ELF-1 (cell line): ENCODE results near the gene NXPH2.

Experiments used
- DNase-seq: peaks from one replicate; pipeline ENCODE4 v3.0.0-alpha.2; 2016; ENCODE audit warnings: low read depth, low spot score

NXPH2 gene

GRCh38 chr2:138779781-138780445 lies at the start of gene NXPH2:
TSS of gene NXPH2 (minus strand) at chr2:138780390. CDS start at chr2:138780241, 149 bp downstream.
- peak; percentile 61 for DNase-seq

GRCh38 chr2:138829326-138829919 lies 49.2 kb upstream of the NXPH2 start:
- DNase-seq, result peak; percentile 67

DNA sequence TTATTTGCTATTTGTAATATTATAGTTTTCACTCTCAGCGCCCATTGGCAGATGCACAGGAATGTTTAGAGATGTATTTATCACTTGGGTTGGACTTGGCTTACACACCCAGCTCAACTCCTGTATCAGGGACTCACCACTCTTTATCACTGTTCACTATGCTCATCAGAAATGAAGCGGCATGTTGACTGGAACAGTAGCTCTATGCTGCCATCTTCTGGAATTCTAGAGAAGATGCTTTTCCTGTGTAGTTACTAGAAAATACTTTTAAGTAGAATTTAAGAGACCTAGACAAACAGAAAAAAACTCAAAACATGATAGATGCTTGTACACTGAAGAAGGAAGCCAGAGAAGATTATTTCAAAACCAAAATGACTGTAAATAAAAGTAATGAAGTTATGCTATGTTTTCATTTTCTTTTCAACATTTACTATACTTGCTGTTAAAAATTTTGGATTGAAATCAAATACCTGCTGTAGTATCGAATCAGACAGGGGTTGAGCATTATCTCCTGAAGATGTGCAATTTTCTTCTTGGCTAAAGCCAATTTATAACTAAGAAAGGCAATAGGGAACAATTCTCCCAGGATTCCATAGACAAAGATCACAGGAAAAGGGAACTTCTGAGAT lies 47.4 kb upstream of the NXPH2 start:
- no peak for DNase-seq

DNA sequence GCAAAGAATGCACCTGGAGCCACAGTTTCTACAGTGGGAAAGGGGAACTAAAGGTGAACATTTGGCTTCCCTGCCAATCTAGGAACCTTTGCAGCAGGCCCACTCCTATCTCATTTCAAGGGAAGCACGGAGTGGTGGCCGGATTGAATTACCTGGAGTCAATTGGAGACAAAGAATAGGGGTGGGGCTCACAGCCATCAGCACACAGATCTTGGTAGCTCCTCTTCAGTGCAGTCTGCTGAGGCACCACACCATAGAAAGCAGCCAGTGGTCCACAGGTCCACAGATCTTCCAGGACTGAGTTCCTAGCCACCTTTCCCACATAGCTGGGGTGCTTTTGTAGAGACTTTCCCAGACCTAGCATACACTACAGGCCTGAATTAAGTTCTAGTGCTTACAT lies 43.5 kb upstream of the NXPH2 start:
- peak; percentile 40 for DNase-seq

DNA sequence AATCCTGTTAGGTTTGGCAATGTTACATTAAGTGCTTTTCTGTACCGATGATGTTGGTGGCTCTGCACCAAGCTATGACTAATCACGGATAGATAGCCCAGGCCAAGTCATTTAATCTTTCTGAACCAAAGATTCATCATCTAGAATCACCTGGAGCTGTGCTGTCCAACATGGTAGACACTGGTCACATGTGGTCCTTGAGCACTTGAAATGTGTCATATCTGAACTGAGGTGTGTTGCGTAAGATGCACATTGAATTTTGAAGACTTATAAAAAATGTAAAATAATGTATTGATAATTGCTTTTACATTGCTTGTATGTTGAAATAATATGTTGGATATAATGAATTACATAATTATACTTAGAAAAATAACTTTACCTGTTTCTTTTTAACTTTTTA lies 39.8 kb upstream of the NXPH2 start:
- DNase-seq, result no peak

- peak; percentile 59 for DNase-seq
Measured at GRCh38 chr2:138818556-138818955, 38.4 kb upstream of the NXPH2 start.

- DNase-seq, result peak; percentile 17
Measured at GRCh38 chr2:138814123-138814898, 34.1 kb upstream of the NXPH2 start.

DNA sequence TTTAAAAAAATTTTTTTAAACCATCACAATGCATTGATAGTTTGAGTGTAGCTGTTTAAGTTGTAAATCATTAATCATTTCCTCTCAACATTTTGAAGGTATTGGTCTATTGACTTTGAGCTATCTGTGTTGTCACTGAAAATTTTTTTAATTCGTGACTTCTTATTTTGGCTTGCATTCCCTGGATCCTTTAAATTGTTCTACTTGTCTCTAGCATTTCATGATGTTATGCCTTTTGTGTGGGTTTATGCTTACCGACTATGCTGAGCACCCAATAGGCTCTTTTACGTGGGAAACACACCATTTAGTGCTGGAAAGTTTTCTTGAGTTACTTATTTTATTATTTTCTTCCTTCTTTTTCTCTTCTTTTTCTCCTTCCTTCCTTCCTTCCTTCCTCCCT lies 31.2 kb upstream of the NXPH2 start:
- no peak for DNase-seq

- no peak for DNase-seq
Measured at GRCh38 chr2:138794724-138795123, 14.5 kb upstream of the NXPH2 start.

DNA sequence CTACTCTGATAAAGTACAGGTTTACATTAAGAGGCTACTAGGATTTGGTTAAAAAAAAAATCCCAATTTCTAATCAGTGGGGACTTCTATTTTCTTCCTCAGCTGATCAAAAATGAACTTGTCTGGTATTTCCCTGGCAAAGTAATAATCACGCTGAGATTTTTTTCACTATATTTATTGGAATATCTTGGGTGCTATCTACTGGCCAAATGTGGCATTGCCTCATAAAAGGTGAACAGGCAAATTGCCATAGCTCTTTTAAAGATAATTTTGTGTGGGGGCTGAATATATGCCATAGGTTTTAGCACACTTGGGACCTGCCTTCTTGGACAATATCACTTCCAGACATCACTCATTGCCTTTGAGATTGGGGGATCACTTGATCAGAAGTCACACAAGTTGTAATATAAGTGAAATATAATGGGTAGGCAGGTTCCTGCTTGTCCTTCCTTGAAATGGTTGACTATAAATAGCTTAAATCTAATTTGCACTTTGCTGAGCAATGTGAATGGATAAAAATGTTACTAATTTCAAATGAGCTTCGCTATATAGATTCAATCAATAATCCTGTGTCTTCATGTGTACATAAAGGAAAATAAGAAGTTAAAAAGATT lies 7.0 kb upstream of the NXPH2 start:
- DNase-seq, result no peak

GRCh38 chr2:138782383-138782782 lies 2.2 kb upstream of the NXPH2 start:
- no peak for DNase-seq

GRCh38 chr2:138780908-138781307 lies 718 bp upstream of the NXPH2 start:
- DNase-seq, result peak; percentile 7

GRCh38 chr2:138780446-138780880 lies 273 bp upstream of the NXPH2 start:
- DNase-seq, result peak; percentile 25

DNA sequence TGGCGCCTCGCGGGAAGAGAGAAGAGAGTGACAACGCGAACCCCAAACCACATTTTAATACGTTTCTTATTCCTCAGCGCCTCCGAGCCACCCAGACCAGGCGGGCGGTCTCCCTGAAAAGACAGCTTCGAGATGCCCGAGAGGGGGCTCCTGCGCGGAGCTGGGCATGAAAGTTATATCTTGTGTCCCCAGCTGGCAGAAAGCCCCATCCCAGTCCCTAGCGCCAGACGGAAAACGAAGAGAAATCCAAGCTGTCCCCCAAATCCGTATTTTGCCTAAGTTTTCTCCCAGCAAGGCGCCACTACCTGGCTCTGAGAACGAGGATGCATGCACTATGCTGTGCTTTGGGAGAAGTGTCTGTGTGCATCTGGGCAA lies 797 bp downstream of the NXPH2 start:
- DNase-seq, result no peak

DNA sequence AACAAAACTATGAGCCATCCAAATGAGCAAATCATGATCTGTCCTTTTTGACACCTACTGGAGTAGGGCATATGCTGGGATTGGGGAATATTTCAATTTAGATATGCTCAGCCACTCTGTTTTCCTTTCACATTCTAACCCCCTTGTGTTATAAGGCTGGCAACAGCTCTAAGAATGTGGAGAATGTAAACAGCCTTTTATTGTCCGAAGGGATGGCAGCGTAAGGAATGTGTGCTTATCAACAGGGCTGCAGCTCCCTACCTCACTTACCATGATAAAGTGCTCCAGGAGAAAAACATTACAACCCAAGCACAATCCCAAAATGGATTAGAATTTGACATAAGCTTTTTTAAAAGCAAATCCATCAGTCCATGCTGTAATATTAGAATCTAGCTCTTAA lies 2.2 kb downstream of the NXPH2 start:
- DNase-seq, result peak; percentile 79

- no peak for DNase-seq
Measured at GRCh38 chr2:138775736-138776135, 4.5 kb downstream of the NXPH2 start.

- peak; percentile 13 for DNase-seq
Measured at GRCh38 chr2:138771534-138771933, 8.7 kb downstream of the NXPH2 start.

DNA sequence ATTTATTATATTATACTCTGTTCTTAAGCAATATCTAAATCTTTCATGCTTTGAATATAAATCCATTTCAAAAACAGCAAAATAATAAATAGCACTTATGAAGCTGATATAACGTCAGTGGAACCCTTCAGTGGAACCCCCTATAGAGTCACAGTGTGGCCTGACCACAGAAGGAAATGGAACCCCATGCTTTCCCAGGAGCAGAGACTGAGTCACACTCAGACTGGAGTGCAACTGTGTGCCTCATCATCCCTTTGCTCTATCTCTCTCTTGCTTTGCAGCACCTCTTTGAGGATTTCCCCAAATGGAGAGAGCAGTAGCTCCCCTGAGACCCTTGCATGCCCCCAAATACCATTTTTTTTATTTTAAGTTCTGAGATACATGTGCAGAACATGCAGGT lies 13.1 kb downstream of the NXPH2 start:
- DNase-seq, result no peak

- no peak for DNase-seq
Measured at GRCh38 chr2:138766464-138766863, 13.7 kb downstream of the NXPH2 start.

DNA sequence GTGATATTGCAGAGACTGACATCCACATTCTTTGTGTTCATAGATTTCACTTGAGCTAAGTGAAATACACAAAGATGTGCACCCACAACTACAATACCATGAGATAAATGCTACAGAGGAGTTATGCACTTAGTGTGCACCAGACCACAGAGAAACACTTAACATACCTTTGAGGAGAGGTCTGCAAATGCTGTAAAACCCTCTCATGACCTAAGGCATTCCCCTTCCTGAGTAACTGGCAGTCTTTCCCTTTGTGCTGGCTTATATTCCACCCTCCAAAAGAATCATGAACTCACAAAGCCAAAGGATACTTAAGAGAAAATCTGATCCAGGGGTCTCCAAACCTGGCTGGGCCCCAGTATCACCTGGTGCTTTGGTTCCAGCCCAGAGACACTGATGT lies 16.2 kb downstream of the NXPH2 start:
- peak; percentile 29 for DNase-seq

- no peak for DNase-seq
Measured at GRCh38 chr2:138762533-138762932, 17.7 kb downstream of the NXPH2 start.

GRCh38 chr2:138760676-138761075 lies 19.5 kb downstream of the NXPH2 start:
- DNase-seq, result no peak
